ENCODE measurements around the gene LCMT1. TPM values are rescaled to one million over a fixed set of nuclear protein-coding genes. Genes with fewer than 3 reads are reported as not detected.
A peak's percentile ranks its signal among the peaks of the same experiment; 100 is the strongest.

The LCMT1 gene
- polyA plus RNA-seq, 2 of the 4 experiments (the other 2 are of a cell fraction) = 36.4 to 47.6 TPM

- Histone ChIP-seq H3K9me3 (no peaks in the 10 kb centered on the region), H3K4me3 (no peak overlapping the region), H3K27ac (no peak overlapping the region), H3K4me2 (no peak overlapping the region), H3K4me1 (no peaks in the 10 kb centered on the region)
- DNase-seq (ENCODE audit: low read depth in 1 of 2, low spot score in 1 of 2) (no peak), ATAC-seq (no peak), FAIRE-seq (no peak)
- no peak for TF ChIP-seq ESRRA (IDR thresholded peaks at IDR 0.05; ENCODE audit: borderline replicate concordance, low read length)
- no peak for TF ChIP-seq MYC (IDR thresholded peaks at IDR 0.05; ENCODE audit: borderline replicate concordance, low read length)
- no peak for TF ChIP-seq BCL3 (IDR thresholded peaks at IDR 0.05)
- TF ChIP-seq CEBPB (IDR thresholded peaks at IDR 0.05) = 0 out of 4 replicates have a peak, but pooled peaks of 1 of the 2 experiments have one; percentile 9
- TF ChIP-seq CHD2 (IDR thresholded peaks at IDR 0.05; ENCODE audit: low read length, partially characterized antibody) = no peak
- no peak for TF ChIP-seq HEYL (CRISPR knock-in tag; IDR thresholded peaks at IDR 0.05)
- ChIA-PET CTCF (no interaction called here), POLR2A (interaction anchor here (0.6 kb wide), 1 partner anchor 21 kb away, joined by 3 read pairs; no protein-coding TSS in a partner anchor)
- 59% methylated on average over 6 of the region's 6 CpGs for WGBS (ENCODE audit: missing lambda C conversion rate)
Observed at GRCh38 chr16:25084797-25085196, 26.7 kb upstream of the LCMT1 start.

DNA sequence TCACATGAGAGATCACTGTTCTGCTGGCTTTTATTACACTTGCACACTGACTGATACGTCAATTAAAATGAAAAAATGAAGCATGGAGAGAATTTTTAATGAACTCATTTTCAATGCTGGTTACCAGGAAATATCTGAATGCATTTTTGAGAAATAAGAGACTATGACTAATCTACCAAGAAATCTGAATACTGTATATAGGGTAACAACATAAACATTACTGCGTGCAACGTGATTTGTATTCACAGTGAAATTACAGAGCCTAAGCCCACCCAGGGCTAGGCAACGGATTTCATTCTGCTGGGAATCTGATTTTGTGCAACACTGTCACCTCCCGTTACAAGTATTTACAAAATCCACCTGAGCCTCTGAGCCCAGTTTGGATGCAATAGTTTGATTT is 23.8 kb upstream of the LCMT1 start:
- ChIA-PET CTCF (interaction anchor here (1.5 kb wide), 1 partner anchor 12 kb away, joined by 3 read pairs; no protein-coding TSS in a partner anchor), POLR2A (no interaction called here)
- WGBS (ENCODE audit: missing lambda C conversion rate) = 56% methylated on average over 5 of the region's 5 CpGs
- peak; percentile 7 for FAIRE-seq
- H3K4me1 ChIP-seq = no peaks in the 10 kb centered on the region
- no peaks in the 10 kb centered on the region for H3K9me3 ChIP-seq
- no peak overlapping the region for H3K4me2 ChIP-seq
- TF ChIP-seq ZC3H11A (IDR thresholded peaks at IDR 0.05) = no peak
- TF ChIP-seq MYC (IDR thresholded peaks at IDR 0.05; ENCODE audit: borderline replicate concordance, low read length) = no peak
- TF ChIP-seq NR3C1 (IDR thresholded peaks at IDR 0.05) = no peak
- no peak for TF ChIP-seq CEBPB (IDR thresholded peaks at IDR 0.05)
- TF ChIP-seq E2F6 (IDR thresholded peaks at IDR 0.05; ENCODE audit: borderline replicate concordance, low read depth) = no peak
- TF ChIP-seq BCL3 (IDR thresholded peaks at IDR 0.05) = no peak
- TF ChIP-seq FOSL2 (IDR thresholded peaks at IDR 0.05) = no peak
- TF ChIP-seq FOSL2 (CRISPR knock-in tag; IDR thresholded peaks at IDR 0.05) = no peak
- TF ChIP-seq ESRRA (IDR thresholded peaks at IDR 0.05; ENCODE audit: borderline replicate concordance, low read length) = no peak
- TF ChIP-seq HDAC2 (IDR thresholded peaks at IDR 0.05) = no peak
- no peak for TF ChIP-seq GATA3 (IDR thresholded peaks at IDR 0.05; ENCODE audit: borderline replicate concordance)
- H3K4me3 ChIP-seq = no peak overlapping the region
- no peak for ATAC-seq
- no peak for DNase-seq (ENCODE audit: low read depth in 1 of 2, low spot score in 1 of 2)
- H3K27ac ChIP-seq = no peak overlapping the region

DNA sequence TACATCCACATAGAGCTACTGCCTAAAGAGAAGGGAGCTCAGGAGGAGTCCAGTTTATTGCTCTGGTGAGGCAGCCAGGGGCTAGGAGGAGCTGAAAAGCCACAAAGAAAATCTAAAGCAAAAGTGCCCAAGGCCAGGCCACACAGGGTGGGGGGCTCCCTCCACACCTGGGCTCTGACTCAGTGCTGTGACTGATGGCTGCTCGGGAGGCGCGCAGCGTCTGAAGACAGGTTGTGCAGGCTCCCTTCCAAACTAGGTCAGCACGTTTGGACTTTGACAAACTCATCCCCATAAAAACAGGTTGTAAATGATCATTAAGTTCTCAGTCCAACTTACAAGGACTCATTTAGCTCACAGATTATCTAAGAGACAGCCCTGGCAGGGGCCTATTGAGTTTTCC is 22.2 kb upstream of the LCMT1 start:
- H3K4me3 ChIP-seq = no peak overlapping the region
- DNase-seq (ENCODE audit: low read depth in 1 of 2, low spot score in 1 of 2) (no peak), FAIRE-seq (no peak), ATAC-seq (no peak)
- no peak overlapping the region for H3K4me2 ChIP-seq
- ChIA-PET POLR2A (interaction anchor here (0.6 to 1.3 kb wide), 2 partner anchors 18 to 19 kb away, joined by 3 to 4 read pairs; no protein-coding TSS in a partner anchor), CTCF (interaction anchor here (1.3 to 1.5 kb wide), 2 partner anchors 10 to 30 kb away, joined by 3 to 5 read pairs; no protein-coding TSS in a partner anchor)
- WGBS (ENCODE audit: missing lambda C conversion rate) = 80% methylated on average over 5 of the region's 5 CpGs
- no peaks in the 10 kb centered on the region for H3K9me3 ChIP-seq
- H3K4me1 ChIP-seq = no peaks in the 10 kb centered on the region
- H3K27ac ChIP-seq = no peak overlapping the region
- TF ChIP-seq REST (IDR thresholded peaks at IDR 0.05) (no peak), RCOR1 (IDR thresholded peaks at IDR 0.05; ENCODE audit: low read depth, low read length) (no peak), ZNF302 (CRISPR knock-in tag; IDR thresholded peaks at IDR 0.05) (no peak), KDM1A (IDR thresholded peaks at IDR 0.05; ENCODE audit: low read depth) (no peak), KDM5A (IDR thresholded peaks at IDR 0.05) (no peak), RFX5 (IDR thresholded peaks at IDR 0.05) (no peak), MAZ (IDR thresholded peaks at IDR 0.05; ENCODE audit: borderline replicate concordance, low read depth, low read length) (no peak)
